Mesenchymal stem cell (in vitro differentiated cells and primary cell): ENCODE results near the gene BICD2. TPM values are rescaled to one million over a fixed set of nuclear protein-coding genes. Genes with fewer than 3 reads are reported as not detected.
"Not testable (repeated sequence)": the region's sequence is repeated elsewhere in the genome, so short reads cannot be mapped to it uniquely, and the experiment has no call there.

ENCODE experiments used
- DNase-seq: peaks from one replicate; pipeline ENCODE4 v3.0.0-alpha.2; 2013
- H2AFZ ChIP-seq: one replicate; pipeline ENCODE4 v1.6.1; 2013; ENCODE audit warnings: low read depth, mild to moderate bottlenecking, control low read depth, inconsistent platforms, low read length, moderate library complexity
- H2AK5ac ChIP-seq: 2 replicates; pipeline ENCODE4 v1.6.1; 2013; ENCODE audit warnings: low read length, moderate library complexity, mild to moderate bottlenecking, inconsistent platforms; ENCODE audit not compliant: severe bottlenecking
- H2BK120ac ChIP-seq: one replicate; pipeline ENCODE4 v1.6.1; 2013; ENCODE audit warnings: low read depth, mild to moderate bottlenecking, inconsistent platforms, low read length, moderate library complexity
- H2BK12ac ChIP-seq, 2 experiments: one replicate each; pipeline ENCODE4 v1.6.1; 2013; ENCODE audit warnings: inconsistent platforms in 2 of 2, low read length in 2 of 2, mild to moderate bottlenecking in 2 of 2, moderate library complexity in 2 of 2, control low read depth in 1 of 2
- H2BK15ac ChIP-seq: one replicate; pipeline ENCODE4 v1.6.1; 2013; ENCODE audit warnings: mild to moderate bottlenecking, low read depth, inconsistent platforms; ENCODE audit not compliant: poor library complexity, severe bottlenecking
- H2BK5ac ChIP-seq: 2 replicates; pipeline ENCODE4 v1.6.1; 2013; ENCODE audit warnings: low read depth, mild to moderate bottlenecking, low read length, control low read depth, inconsistent platforms; ENCODE audit not compliant: poor library complexity, severe bottlenecking
- H3K14ac ChIP-seq, 2 experiments: one replicate each; pipeline ENCODE4 v1.6.1; 2013; ENCODE audit warnings: inconsistent platforms in 2 of 2, low read length in 2 of 2, control low read depth in 1 of 2, mild to moderate bottlenecking in 1 of 2, moderate library complexity in 1 of 2
- H3K18ac ChIP-seq, 2 experiments: one replicate each; pipeline ENCODE4 v1.6.1; 2013; ENCODE audit warnings: inconsistent platforms in 2 of 2, low read length in 2 of 2, control low read depth in 1 of 2, low read depth in 1 of 2, mild to moderate bottlenecking in 1 of 2
- H3K23ac ChIP-seq, 2 experiments: one replicate each; pipeline ENCODE4 v1.6.1; 2013; ENCODE audit warnings: inconsistent platforms in 2 of 2, low read length in 2 of 2, mild to moderate bottlenecking in 2 of 2, moderate library complexity in 2 of 2, control low read depth in 1 of 2
- H3K27ac ChIP-seq: 2 replicates; pipeline ENCODE4 v1.5.1; 2013; ENCODE audit warnings: mild to moderate bottlenecking, moderate library complexity, low read length, control low read depth, inconsistent platforms; ENCODE audit not compliant: poor library complexity, severe bottlenecking
- H3K27me3 ChIP-seq, 2 experiments: 2 replicates each; pipeline versions ENCODE4 v1.6.1 to v1.7.0; 2013; ENCODE audit warnings: low read length in 2 of 2, mild to moderate bottlenecking in 2 of 2, moderate library complexity in 2 of 2, control low read depth in 1 of 2, inconsistent platforms in 1 of 2; ENCODE audit not compliant: control insufficient read depth in 1 of 2, insufficient read depth in 1 of 2
- H3K36me3 ChIP-seq, 2 experiments: 2 replicates each; pipeline versions ENCODE4 v1.6.1 to v1.7.0; 2013; ENCODE audit warnings: low read length in 2 of 2, control low read depth in 1 of 2, inconsistent platforms in 1 of 2, low read depth in 1 of 2, mild to moderate bottlenecking in 1 of 2; ENCODE audit not compliant: insufficient read depth in 2 of 2, control insufficient read depth in 1 of 2
- H3K4ac ChIP-seq, 2 experiments: one replicate each; pipeline ENCODE4 v1.6.1; 2013; ENCODE audit warnings: inconsistent platforms in 2 of 2, low read length in 2 of 2, mild to moderate bottlenecking in 2 of 2, moderate library complexity in 2 of 2, control low read depth in 1 of 2, low read depth in 1 of 2
- H3K4me1 ChIP-seq: 2 replicates; pipeline ENCODE4 v1.6.1; 2013; ENCODE audit warnings: low read depth, low read length, control low read depth; ENCODE audit not compliant: control insufficient read depth, insufficient read depth
- H3K4me2 ChIP-seq: 2 replicates; pipeline ENCODE4 v1.6.1; 2013; ENCODE audit warnings: low read length, mild to moderate bottlenecking, inconsistent platforms; ENCODE audit not compliant: poor library complexity, severe bottlenecking
- H3K4me3 ChIP-seq, 2 experiments: 2 replicates each; pipeline versions ENCODE4 v1.5.1 to v1.7.0; 2013; ENCODE audit warnings: low read length in 2 of 2, mild to moderate bottlenecking in 2 of 2, control low read depth in 1 of 2, low read depth in 1 of 2; ENCODE audit not compliant: insufficient read depth in 1 of 2
- H3K79me1 ChIP-seq: replicated peaks from 2 replicates; pipeline ENCODE4 v1.6.1; 2013; ENCODE audit warnings: mild to moderate bottlenecking, control low read depth, low read length, inconsistent platforms; ENCODE audit not compliant: poor library complexity, severe bottlenecking
- H3K9ac ChIP-seq: 2 replicates; pipeline ENCODE4 v1.7.0; 2013; ENCODE audit warnings: mild to moderate bottlenecking, low read length, moderate library complexity
- H3K9me3 ChIP-seq: 2 replicates; pipeline ENCODE4 v1.7.0; 2013; ENCODE audit warnings: mild to moderate bottlenecking, low read length; ENCODE audit not compliant: control insufficient read depth
- H4K8ac ChIP-seq: one replicate; pipeline ENCODE4 v1.6.1; 2013; ENCODE audit warnings: inconsistent platforms, mild to moderate bottlenecking, low read length, moderate library complexity
- H4K91ac ChIP-seq: one replicate; pipeline ENCODE4 v1.6.1; 2013; ENCODE audit warnings: mild to moderate bottlenecking, low read length, inconsistent platforms
- WGBS: methylation state at CpG from one replicate; pipeline ENCODE4 v1.1.7; 2013; ENCODE audit warnings: mixed read lengths; 5-methylcytosine and 5-hydroxymethylcytosine counted together
- polyA plus RNA-seq, 2 experiments: library from polyadenylated mRNA; stranded (reverse); fragments of 200-250 nt; gene quantifications; one replicate each; pipeline ENCODE4 v1.2.3, GENCODE V29; 2013

BICD2 gene
- 20.1 TPM for polyA plus RNA-seq (2013, experiment 1 of 2)
- 19.2 TPM for polyA plus RNA-seq (2013, experiment 2 of 2)

- under 1% methylated on average over 70 of the region's 74 CpGs for WGBS
- H3K36me3 ChIP-seq, result no peaks in the 10 kb centered on the region
- peak within 1 kb of the TSS in 1 of 2 experiments; percentile 98 for H3K14ac ChIP-seq
- H4K8ac ChIP-seq, result peak within 1 kb of the TSS; percentile 97
- peak within 1 kb of the TSS; percentile 98 to 99 for H3K18ac ChIP-seq
- H3K4me3 ChIP-seq, result peak within 1 kb of the TSS; percentile 88 to 97
- H3K4me2 ChIP-seq, result peak within 1 kb of the TSS; percentile 78
- peaks cover 1% of the 10 kb centered on the region for H3K79me1 ChIP-seq
- peak within 1 kb of the TSS; percentile 88 for H3K27ac ChIP-seq
- peaks cover 24% of the 10 kb centered on the region for H3K4me1 ChIP-seq
- H3K9me3 ChIP-seq, result no peaks in the 10 kb centered on the region
- DNase-seq, result no peak
- peak within 1 kb of the TSS in 1 of 2 experiments; percentile 64 for H2BK12ac ChIP-seq
- peak within 1 kb of the TSS; percentile 87 for H2AFZ ChIP-seq
- peak within 1 kb of the TSS; percentile 88 to 90 for H3K4ac ChIP-seq
- H2AK5ac ChIP-seq, result no peak within 1 kb of the TSS
- peak within 1 kb of the TSS; percentile 97 for H4K91ac ChIP-seq
- peak within 1 kb of the TSS; percentile 97 for H2BK15ac ChIP-seq
- peak within 1 kb of the TSS; percentile 50 for H2BK120ac ChIP-seq
- peak within 1 kb of the TSS in 1 of 2 experiments; percentile 99 for H3K23ac ChIP-seq
- peak within 1 kb of the TSS; percentile 91 for H2BK5ac ChIP-seq
- H3K27me3 ChIP-seq, result peaks cover 3 to 5% of the 10 kb centered on the region in 2 experiments
- peak within 1 kb of the TSS; percentile 95 for H3K9ac ChIP-seq
Measured at GRCh38 chr9:92764381-92764987, at the start of gene BICD2. BICD2 (minus strand) TSS chr9:92764833; CDS start chr9:92764744, 89 bp downstream.

DNA sequence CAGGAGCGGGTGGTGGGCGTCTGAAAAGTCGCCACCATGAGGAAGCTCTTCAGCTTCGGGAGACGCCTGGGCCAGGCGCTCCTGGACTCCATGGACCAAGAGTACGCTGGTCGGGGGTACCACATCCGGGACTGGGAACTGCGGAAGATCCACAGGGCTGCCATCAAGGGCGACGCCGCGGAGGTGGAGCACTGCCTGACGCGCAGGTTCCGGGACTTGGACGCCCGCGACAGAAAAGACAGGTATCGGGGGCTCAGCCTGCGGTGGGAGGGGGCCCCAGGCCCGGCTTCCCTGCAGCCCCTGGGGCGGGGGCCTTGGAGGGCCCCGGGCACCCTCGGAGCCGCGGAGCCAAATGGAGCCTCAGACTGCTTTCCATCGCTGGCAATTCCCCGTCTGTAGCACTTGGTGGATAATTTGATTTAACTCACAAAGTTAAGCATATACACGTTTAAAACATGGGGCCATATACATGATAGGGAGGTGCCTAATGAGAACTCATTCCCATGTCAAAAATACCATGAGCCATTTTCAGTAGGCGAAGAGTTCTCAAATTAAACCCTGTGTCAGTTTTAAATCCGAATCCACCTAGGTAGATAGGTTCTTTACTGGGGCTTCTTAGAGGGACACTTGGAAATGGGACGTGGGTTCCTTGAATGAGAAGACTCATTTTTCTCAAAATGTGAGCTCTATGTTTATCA lies 45.1 kb upstream of the BICD2 start:
- H2AFZ ChIP-seq, H4K8ac ChIP-seq, H4K91ac ChIP-seq, H2BK12ac ChIP-seq, H2BK5ac ChIP-seq, H3K9me3 ChIP-seq, H3K4ac ChIP-seq, H3K9ac ChIP-seq, H3K4me3 ChIP-seq, H3K36me3 ChIP-seq, H2AK5ac ChIP-seq, H3K27ac ChIP-seq, H2BK120ac ChIP-seq, DNase-seq, H3K18ac ChIP-seq, H3K23ac ChIP-seq, H3K14ac ChIP-seq, H3K79me1 ChIP-seq, H2BK15ac ChIP-seq: not testable (repeated sequence)
- peaks cover 51 to 95% of the 10 kb centered on the region in 2 experiments for H3K27me3 ChIP-seq
- WGBS, result 11% methylated on average over 28 of the region's 34 CpGs
- peaks cover 14% of the 10 kb centered on the region for H3K4me1 ChIP-seq
- H3K4me2 ChIP-seq, result peak overlapping the region; percentile 21

DNA sequence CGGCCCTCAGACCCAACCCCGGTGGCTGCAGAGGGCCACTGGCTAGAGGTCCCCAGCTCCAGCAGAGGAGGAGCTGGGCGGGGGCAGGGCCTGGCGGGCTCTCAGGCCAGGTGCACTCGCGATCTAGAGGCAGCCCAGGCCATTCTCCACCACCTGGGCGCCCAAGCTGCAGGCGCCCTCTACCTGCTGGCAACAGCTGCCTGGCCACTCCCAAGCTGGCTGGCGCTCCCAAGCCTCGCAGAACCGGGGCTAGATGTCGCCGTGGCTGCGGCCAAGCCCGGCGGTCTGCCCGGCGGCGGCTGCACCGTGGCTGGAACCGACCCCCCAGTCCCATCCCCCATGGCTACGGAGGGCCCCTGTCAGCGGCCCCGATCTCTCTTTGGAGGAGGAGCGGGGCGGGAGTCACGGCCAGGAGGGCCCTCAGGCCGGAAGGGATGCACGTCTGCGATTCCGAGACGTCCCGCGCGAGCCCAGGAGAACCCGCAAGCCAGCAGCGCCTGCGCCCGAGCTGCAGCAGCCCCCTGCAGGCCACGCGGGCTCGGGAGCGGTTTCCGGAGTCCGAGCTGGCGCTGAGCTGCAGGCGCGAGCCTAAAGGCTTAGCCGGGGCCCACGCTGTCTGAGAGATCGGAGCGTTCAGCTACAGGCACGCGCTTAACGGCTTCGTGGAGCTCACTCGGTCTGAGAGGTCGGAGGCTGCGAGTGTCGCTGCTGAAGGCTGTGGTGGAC lies 44.3 kb upstream of the BICD2 start:
- no peak overlapping the region for H2BK5ac ChIP-seq
- H2AK5ac ChIP-seq, result no peak overlapping the region
- H3K14ac ChIP-seq, result no peak overlapping the region
- H3K23ac ChIP-seq, result peak overlapping the region in 1 of 2 experiments; percentile 85
- H3K9me3 ChIP-seq, result no peaks in the 10 kb centered on the region
- no peak overlapping the region for H2BK12ac ChIP-seq
- H4K8ac ChIP-seq, result no peak overlapping the region
- 2% methylated on average over 55 of the region's 60 CpGs for WGBS
- no peak overlapping the region for H2BK120ac ChIP-seq
- H3K4ac ChIP-seq, result no peak overlapping the region
- no peak overlapping the region for H4K91ac ChIP-seq
- no peaks in the 10 kb centered on the region for H3K79me1 ChIP-seq
- H3K27me3 ChIP-seq, result peaks cover 57 to 96% of the 10 kb centered on the region in 2 experiments
- no peaks in the 10 kb centered on the region for H3K36me3 ChIP-seq
- no peak overlapping the region for H3K27ac ChIP-seq
- DNase-seq, result peak; percentile 84
- peak overlapping the region in 1 of 2 experiments; percentile 38 for H3K18ac ChIP-seq
- H2AFZ ChIP-seq, result no peak overlapping the region
- H2BK15ac ChIP-seq, result no peak overlapping the region
- H3K9ac ChIP-seq, result no peak overlapping the region
- H3K4me2 ChIP-seq, result peak overlapping the region; percentile 51
- H3K4me3 ChIP-seq, result peak overlapping the region in 1 of 2 experiments; percentile 53
- peaks cover 16% of the 10 kb centered on the region for H3K4me1 ChIP-seq
